GM10847 (cell line): ENCODE results near the gene DDA1.

Source experiments
- POLR2A ChIP-seq: IDR thresholded peaks from 2 replicates; pipeline ENCODE4 v1.6.1; 2011; ENCODE audit not compliant: insufficient read length; ENCODE audit errors: extremely low read depth

DDA1 gene

GRCh38 chr19:17309198-17309964 is at the start of gene DDA1:
Gene DDA1 (plus strand): TSS chr19:17309563. CDS start chr19:17309655, 92 bp downstream.
- TF ChIP-seq POLR2A: peak; percentile 48

DNA sequence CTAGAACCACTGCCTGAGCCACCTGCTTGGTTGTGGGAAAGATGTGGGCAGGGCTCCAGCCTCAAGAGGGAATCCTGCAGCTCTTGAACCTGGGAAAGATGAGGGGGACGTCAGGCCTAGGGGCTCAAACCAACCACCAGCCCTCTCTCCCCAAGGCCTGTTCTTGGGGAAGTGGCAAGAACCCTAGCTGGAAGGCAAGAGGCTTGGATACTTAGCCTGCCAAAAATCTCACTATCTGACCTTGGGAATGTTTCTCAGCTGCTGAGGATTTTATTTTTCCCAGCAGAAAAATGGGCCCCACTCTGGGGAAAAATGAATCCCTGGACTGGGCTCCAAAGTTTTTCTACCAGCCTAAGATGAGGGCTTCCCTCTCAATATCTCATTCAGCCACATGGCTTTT is 49.4 kb upstream of the DDA1 start:
- TF ChIP-seq POLR2A: no peak

- no peak for TF ChIP-seq POLR2A
Observed at GRCh38 chr19:17260842-17261325, 48.5 kb upstream of the DDA1 start.

DNA sequence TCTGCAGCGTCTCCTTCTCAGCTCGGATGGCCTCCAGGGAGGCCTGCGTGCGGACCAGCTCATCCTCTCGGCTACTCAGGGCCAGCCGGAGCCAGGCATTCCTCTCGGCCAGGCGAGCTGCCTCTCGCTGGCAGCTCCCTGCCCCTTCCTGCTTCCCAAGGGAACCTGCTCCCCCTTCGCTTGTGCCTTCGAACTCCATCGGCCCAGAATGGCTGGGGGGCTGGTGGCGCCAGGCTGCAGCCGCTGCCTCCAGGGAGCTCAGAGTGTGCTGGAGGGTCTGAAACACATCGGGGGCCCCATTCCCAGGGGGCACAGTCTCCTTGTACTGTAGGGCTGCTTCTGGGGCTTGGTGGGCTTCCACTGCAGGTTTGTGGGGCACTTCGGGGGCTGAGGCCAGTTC is 46.8 kb upstream of the DDA1 start:
- no peak for TF ChIP-seq POLR2A

DNA sequence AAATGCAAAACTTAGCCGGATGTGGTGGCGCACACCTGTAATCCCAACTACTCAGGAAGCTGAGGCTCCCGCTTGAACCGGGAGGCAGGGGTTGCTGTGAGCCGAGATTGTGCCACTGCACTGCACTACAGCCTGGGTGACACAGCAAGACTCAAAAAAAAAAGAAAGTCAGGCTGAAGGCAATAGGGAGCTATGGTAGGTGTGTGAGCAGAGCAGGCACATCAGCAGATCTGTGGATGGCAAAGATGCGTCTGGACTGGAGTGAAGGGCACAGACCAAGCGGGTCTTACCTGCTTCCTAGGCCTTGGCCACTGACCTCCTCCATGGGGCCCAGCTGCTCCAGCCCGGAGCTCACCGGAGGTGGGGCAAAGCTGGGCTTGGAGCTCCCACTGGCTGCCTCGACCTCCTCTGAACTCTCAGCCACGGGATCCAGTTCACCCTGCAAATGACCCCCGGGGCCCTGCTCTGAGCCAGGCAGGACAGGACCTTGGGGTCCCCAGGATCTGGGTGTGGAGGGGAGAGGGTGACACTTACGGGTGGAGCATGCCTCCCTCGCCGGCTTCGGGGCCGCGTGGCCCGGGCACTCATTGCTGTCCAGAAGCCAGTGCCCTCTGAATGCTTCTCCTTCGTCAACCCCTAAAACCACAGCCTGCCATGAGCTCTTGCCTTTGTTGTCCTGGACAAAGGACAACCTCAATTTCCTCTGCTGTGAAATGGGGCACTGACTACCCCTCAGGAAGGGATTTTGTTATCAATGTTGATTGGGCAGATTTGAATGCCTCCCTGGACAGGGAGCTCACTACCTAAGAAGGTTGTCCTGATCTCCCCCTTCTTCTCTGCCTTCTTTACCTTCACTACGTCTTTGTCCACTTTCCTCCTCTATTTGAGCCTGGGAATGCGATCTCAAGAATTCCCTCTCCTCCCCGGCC is 45.4 kb upstream of the DDA1 start:
- no peak for TF ChIP-seq POLR2A

GRCh38 chr19:17264641-17264979 is 44.8 kb upstream of the DDA1 start, which contains the start of gene USHBP1:
Gene USHBP1 (minus strand): TSS chr19:17264745. CDS start chr19:17264299, 446 bp downstream.
- no peak for TF ChIP-seq POLR2A

GRCh38 chr19:17266026-17266425 is 43.3 kb upstream of the DDA1 start:
- no peak for TF ChIP-seq POLR2A

DNA sequence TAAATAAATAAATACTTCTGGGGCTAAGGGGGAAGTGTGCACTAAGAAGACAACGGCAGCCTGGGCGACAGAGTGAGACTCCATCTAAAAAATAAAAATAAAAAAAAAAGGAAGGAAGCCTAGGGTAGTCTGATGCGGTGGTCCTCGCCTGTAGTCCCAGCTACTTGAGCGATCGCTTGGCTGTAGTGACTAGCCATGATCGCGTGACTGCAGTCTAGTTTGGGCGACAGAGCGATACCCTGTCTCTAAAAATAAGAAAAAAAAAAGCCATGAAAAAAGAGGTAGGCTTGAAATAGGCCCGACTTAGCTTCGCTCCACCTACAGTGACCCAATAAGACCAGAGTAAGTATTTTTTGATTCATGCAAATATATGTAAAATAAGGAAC is 42.8 kb upstream of the DDA1 start:
- no peak for TF ChIP-seq POLR2A

GRCh38 chr19:17266975-17267788 is 42.2 kb upstream of the DDA1 start, which contains the start of gene BABAM1:
Gene BABAM1 (plus strand): TSS chr19:17267443. CDS start chr19:17268807, 1,364 bp downstream.
- TF ChIP-seq POLR2A: peak; percentile 67

DNA sequence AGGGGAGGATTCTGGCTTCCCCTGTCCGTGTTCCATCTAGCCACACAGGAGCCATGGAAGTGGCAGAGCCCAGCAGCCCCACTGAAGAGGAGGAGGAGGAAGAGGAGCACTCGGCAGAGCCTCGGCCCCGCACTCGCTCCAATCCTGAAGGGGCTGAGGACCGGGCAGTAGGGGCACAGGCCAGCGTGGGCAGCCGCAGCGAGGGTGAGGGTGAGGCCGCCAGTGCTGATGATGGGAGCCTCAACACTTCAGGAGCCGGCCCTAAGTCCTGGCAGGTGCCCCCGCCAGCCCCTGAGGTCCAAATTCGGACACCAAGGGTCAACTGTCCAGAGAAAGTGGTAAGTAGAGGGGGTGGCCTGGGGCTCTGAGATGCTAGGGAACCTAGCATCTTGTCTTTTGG is 40.6 kb upstream of the DDA1 start:
- TF ChIP-seq POLR2A: no peak

DNA sequence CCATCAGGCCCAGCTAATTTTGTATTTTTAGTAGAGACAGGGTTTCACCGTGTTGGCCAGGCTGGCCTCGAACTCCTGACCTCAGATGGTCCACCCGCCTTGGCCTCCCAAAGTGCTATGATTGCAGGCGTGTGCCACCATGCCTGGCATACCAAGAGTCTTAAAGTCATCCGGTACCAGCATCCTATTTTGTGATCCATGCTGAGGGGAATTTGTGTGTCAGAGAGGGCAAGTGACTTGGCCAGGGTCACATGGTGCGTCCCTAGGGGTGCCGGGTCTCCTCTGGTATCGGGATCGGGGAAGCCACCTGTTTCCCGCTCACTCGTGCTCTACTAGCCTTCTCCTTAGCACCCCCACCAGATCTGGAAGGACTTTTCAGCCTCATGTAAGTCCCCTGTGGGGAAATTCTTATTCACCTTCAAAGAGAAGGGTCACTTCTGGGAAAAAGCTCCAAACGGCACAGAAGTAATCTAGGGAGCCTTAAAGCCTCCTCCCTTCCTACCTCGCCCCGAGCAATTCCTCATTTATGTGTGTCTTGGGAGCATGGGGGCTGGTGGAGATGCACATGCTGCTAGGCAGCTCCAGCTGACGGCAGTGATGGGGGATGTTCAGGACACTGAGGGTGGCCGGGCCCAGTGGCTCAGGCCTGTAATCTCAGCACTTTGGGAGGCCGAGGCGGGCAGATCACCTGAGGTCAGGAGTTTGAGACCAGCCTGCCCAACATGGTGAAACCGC is 33.8 kb upstream of the DDA1 start:
- TF ChIP-seq POLR2A: no peak

DNA sequence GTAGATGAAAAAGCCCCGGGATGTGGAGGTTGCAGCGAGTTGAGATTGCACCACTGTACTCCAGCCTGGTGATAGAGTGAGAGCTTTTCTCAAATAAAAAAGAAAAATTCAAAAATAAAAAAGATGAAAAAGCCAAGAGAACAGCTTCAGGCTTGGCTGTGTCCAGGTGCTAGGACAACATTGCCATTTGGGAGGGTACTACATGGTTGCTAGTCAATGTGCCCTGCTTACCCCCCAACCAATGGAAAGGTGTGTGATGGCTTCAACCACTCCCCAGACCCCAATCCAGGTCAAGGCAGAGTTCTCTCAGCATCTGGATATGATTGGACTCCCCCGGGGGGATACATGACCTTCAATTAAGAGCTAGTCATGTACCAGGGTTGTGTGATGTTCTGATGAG is 29.9 kb upstream of the DDA1 start:
- TF ChIP-seq POLR2A: no peak

DNA sequence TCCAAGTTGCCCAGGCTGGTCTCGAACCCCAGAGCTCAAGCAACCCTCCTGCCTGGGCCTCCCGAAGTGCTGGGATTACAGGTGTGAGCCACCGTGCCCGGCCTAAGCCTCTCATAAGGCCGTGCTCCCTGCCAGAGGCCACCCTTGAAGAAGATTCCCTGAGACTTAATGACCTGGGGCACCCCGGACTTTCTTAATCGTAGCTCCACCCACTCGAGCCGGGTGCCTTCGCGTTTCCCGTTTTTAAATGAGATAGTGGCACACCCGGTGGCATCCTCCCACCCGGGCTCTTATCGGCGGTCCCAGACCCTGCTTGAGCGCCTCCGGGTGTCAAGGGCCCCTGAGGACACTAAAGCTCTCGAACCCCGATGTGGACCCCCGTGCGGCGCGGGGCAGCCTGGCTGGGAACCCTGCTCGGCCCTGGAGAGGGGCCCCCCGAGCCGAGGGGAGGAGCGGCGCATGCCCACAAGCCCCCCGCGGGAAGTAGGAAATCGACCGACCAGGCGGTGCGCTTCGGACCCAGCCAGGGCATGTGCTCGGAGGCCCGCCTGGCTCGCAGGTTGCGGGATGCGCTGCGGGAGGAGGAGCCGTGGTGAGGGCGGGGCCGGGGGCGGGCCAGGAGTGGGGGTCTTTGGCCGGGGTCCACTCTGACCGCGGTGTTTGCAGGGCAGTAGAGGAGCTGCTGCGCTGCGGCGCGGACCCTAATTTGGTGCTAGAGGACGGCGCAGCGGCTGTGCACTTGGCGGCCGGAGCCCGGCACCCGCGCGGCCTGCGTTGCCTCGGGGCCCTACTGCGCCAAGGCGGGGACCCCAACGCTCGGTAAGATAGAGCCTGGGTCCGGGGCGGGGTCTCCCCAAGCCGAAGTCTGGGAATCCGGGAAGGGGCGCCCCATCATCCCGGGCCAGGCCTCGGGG is 27.7 kb upstream of the DDA1 start, which contains the start of gene ANKLE1:
Gene ANKLE1, plus strand, starts transcription at position 511 of the 914 bp plus-strand sequence. Its CDS starts 20 bp downstream, at position 531.
- TF ChIP-seq POLR2A: no peak
